Testis (tissue), 2 donors: ENCODE measurements around the gene CNIH1.

Experiments used
- CTCF ChIP-seq, 3 experiments: fragments of 450-650 bp in 2 of 3; fragments of 200-600 bp in 1 of 3; sonication (generic) in 1 of 3; IDR thresholded peaks; one replicate each; pipeline ENCODE4 v1.5.1; 2016 to 2019; ENCODE audit warnings: antibody characterized with exemption in 3 of 3, mild to moderate bottlenecking in 2 of 3, moderate library complexity in 1 of 3
- POLR2A ChIP-seq: fragments of 450-650 bp; IDR thresholded peaks from one replicate; pipeline ENCODE4 v1.6.1; 2017; ENCODE audit warnings: antibody characterized with exemption, mild to moderate bottlenecking, moderate library complexity

- TF ChIP-seq CTCF (IDR thresholded peaks at IDR 0.05) (no peak), POLR2A (no peak)
Measured at GRCh38 chr14:54385556-54385955, 55.6 kb downstream of the CNIH1 start.
